IMR-90 (cell line): ENCODE measurements around the gene SECTM1. TPM values are rescaled to one million over a fixed set of nuclear protein-coding genes. Genes with fewer than 3 reads are reported as not detected.

Experiments used
- ATAC-seq: fragments of 200-7000 bp; cut with Tn5 transposase; 2 replicates; pipeline ENCODE4 v1.9.1; 2020; ENCODE audit warnings: low read depth, mild to moderate bottlenecking, moderate library complexity
- BruUV-seq: library from RNA; stranded (reverse); fragments of 400-500 nt; replicated peaks from 2 replicates; lab custom pipeline; 2021; lab: Mats Ljungman, UMichigan
- CTCF ChIA-PET: fragments of 300-600 bp; formaldehyde crosslinking; extraction: SDS; loops from one replicate; lab custom pipeline; 2021; ENCODE audit warnings: antibody characterized with exemption; lab: Yijun Ruan, JAX
- POLR2A ChIA-PET: fragments of 300-600 bp; sonication (Branson Sonifier 250); formaldehyde crosslinking; loops from one replicate; lab custom pipeline; 2022; ENCODE audit warnings: antibody characterized with exemption; ENCODE audit not compliant: unreplicated experiment; lab: Charles Lee
- DNase-seq: peaks from one replicate; pipeline ENCODE4 v3.0.0; 2013
- H2AFZ ChIP-seq: replicated peaks from 2 replicates; pipeline ENCODE3; 2013; ENCODE audit warnings: low read length, mild to moderate bottlenecking; ENCODE audit not compliant: poor library complexity
- H2AK5ac ChIP-seq: 2 replicates; pipeline ENCODE4 v1.6.1; 2013; ENCODE audit warnings: low read depth, low read length, inconsistent platforms
- H2AK9ac ChIP-seq: replicated peaks from 2 replicates; pipeline ENCODE3; 2013; ENCODE audit warnings: mild to moderate bottlenecking, low read depth, low read length, moderate library complexity; ENCODE audit not compliant: poor library complexity
- H2BK120ac ChIP-seq: 2 replicates; pipeline ENCODE4 v1.6.1; 2013; ENCODE audit warnings: low read depth, low read length, inconsistent platforms
- H2BK15ac ChIP-seq: 3 replicates; pipeline ENCODE4 v1.6.1; 2013; ENCODE audit warnings: low read depth, low read length, inconsistent platforms
- H2BK20ac ChIP-seq: 2 replicates; pipeline ENCODE4 v1.6.1; 2013; ENCODE audit warnings: low read depth, mild to moderate bottlenecking, inconsistent platforms, low read length, moderate library complexity
- H2BK5ac ChIP-seq: 2 replicates; pipeline ENCODE4 v1.6.1; 2013; ENCODE audit warnings: mild to moderate bottlenecking, low read depth, low read length, inconsistent platforms; ENCODE audit not compliant: poor library complexity, severe bottlenecking
- H3K14ac ChIP-seq: replicated peaks from 2 replicates; pipeline ENCODE4 v1.6.1; 2013; ENCODE audit warnings: low read depth, low read length, inconsistent platforms
- H3K18ac ChIP-seq: 2 replicates; pipeline ENCODE4 v1.6.1; 2013; ENCODE audit warnings: low read depth, low read length, control low read depth
- H3K23ac ChIP-seq: 2 replicates; pipeline ENCODE4 v1.6.1; 2013; ENCODE audit warnings: low read depth, low read length, inconsistent platforms
- H3K27ac ChIP-seq: 2 replicates; pipeline ENCODE4 v1.5.1; 2013; ENCODE audit warnings: mild to moderate bottlenecking, control low read depth, low read length; ENCODE audit not compliant: insufficient read depth
- H3K27me3 ChIP-seq: 2 replicates; pipeline ENCODE4 v1.6.1; 2013; ENCODE audit warnings: low read length; ENCODE audit not compliant: control insufficient read depth, insufficient read depth
- H3K36me3 ChIP-seq: 2 replicates; pipeline ENCODE4 v1.6.1; 2013; ENCODE audit warnings: low read length, mixed read lengths; ENCODE audit not compliant: control insufficient read depth, insufficient read depth
- H3K4ac ChIP-seq: 2 replicates; pipeline ENCODE4 v1.6.1; 2013; ENCODE audit warnings: low read depth, low read length, inconsistent platforms
- H3K4me1 ChIP-seq: 2 replicates; pipeline ENCODE4 v1.6.1; 2013; ENCODE audit warnings: low read length, mixed read lengths; ENCODE audit not compliant: control insufficient read depth, insufficient read depth
- H3K4me2 ChIP-seq: 2 replicates; pipeline ENCODE4 v1.6.1; 2013; ENCODE audit warnings: low read depth, mild to moderate bottlenecking, control low read depth, low read length, moderate library complexity
- H3K4me3 ChIP-seq: 2 replicates; pipeline ENCODE4 v1.5.1; 2013; ENCODE audit warnings: low read depth, mild to moderate bottlenecking, control low read depth, low read length, moderate library complexity; ENCODE audit not compliant: insufficient read depth
- H3K56ac ChIP-seq: 2 replicates; pipeline ENCODE4 v1.6.1; 2013; ENCODE audit warnings: low read length, inconsistent platforms; ENCODE audit not compliant: insufficient read depth; ENCODE audit errors: extremely low read depth
- H3K79me1 ChIP-seq, 2 experiments: 2 replicates each; pipeline ENCODE4 v1.6.1; 2013; ENCODE audit warnings: low read length in 2 of 2, inconsistent platforms in 1 of 2, low read depth in 1 of 2
- H3K9ac ChIP-seq: 2 replicates; pipeline ENCODE4 v1.6.1; 2013; ENCODE audit warnings: low read depth, low read length, control low read depth
- H3K9me1 ChIP-seq: 2 replicates; pipeline ENCODE4 v1.6.1; 2013; ENCODE audit warnings: low read length, inconsistent platforms; ENCODE audit not compliant: insufficient read depth
- H3K9me3 ChIP-seq: 2 replicates; pipeline ENCODE4 v1.6.1; 2013; ENCODE audit warnings: low read length; ENCODE audit not compliant: control insufficient read depth, insufficient read depth
- H4K20me1 ChIP-seq: 2 replicates; pipeline ENCODE4 v1.6.1; 2013; ENCODE audit warnings: low read length, inconsistent platforms; ENCODE audit not compliant: insufficient read depth
- H4K5ac ChIP-seq: 2 replicates; pipeline ENCODE4 v1.6.1; 2013; ENCODE audit warnings: mild to moderate bottlenecking, low read depth, low read length, control low read depth
- H4K8ac ChIP-seq, 2 experiments: 2 replicates each; pipeline ENCODE4 v1.6.1; 2013; ENCODE audit warnings: low read depth in 2 of 2, low read length in 2 of 2, control low read depth in 1 of 2, inconsistent platforms in 1 of 2
- H4K91ac ChIP-seq: 2 replicates; pipeline ENCODE4 v1.6.1; 2013; ENCODE audit warnings: low read depth, low read length, inconsistent platforms; ENCODE audit not compliant: insufficient read depth
- CEBPB ChIP-seq: IDR thresholded peaks from 2 replicates; pipeline ENCODE4 v1.6.1; 2012; ENCODE audit warnings: low read depth, low read length, improper control_type of control experiment
- CTCF ChIP-seq: conservative IDR thresholded peaks from 2 replicates; pipeline ENCODE4 v1.5.1; 2012; ENCODE audit warnings: mild to moderate bottlenecking, low read depth, low read length, improper control_type of control experiment
- ELK1 ChIP-seq: fragments of 150-350 bp; IDR thresholded peaks from 2 replicates; pipeline ENCODE4 v1.6.1; 2016; ENCODE audit warnings: low read depth, mild to moderate bottlenecking, low read length, moderate library complexity, borderline replicate concordance
- FOS ChIP-seq: fragments of 150-350 bp; IDR thresholded peaks from 2 replicates; pipeline ENCODE4 v1.6.1; 2016; ENCODE audit warnings: low read depth, low read length
- MAFK ChIP-seq: IDR thresholded peaks from 2 replicates; pipeline ENCODE4 v1.6.1; 2012; ENCODE audit warnings: low read depth, low read length, improper control_type of control experiment
- MAZ ChIP-seq: IDR thresholded peaks from 2 replicates; pipeline ENCODE4 v1.6.1; 2012; ENCODE audit warnings: low read depth, mild to moderate bottlenecking, low read length, improper control_type of control experiment, moderate library complexity, borderline replicate concordance
- MXI1 ChIP-seq: IDR thresholded peaks from 2 replicates; pipeline ENCODE4 v1.6.1; 2012; ENCODE audit warnings: low read depth, mild to moderate bottlenecking, low read length, moderate library complexity, borderline replicate concordance
- NFE2L2 ChIP-seq: fragments of 150-350 bp; IDR thresholded peaks from 2 replicates; pipeline ENCODE4 v1.6.1; 2016; ENCODE audit warnings: low read depth, mild to moderate bottlenecking, low read length
- POLR2A ChIP-seq: IDR thresholded peaks from 2 replicates; pipeline ENCODE4 v1.6.1; 2012; ENCODE audit warnings: mild to moderate bottlenecking, low read depth, low read length
- RAD21 ChIP-seq: IDR thresholded peaks from 2 replicates; pipeline ENCODE4 v1.6.1; 2012; ENCODE audit warnings: low read length, improper control_type of control experiment
- RCOR1 ChIP-seq: IDR thresholded peaks from 2 replicates; pipeline ENCODE4 v1.6.1; 2012; ENCODE audit warnings: mild to moderate bottlenecking, low read length, improper control_type of control experiment; ENCODE audit not compliant: insufficient replicate concordance
- RFX5 ChIP-seq: IDR thresholded peaks from 2 replicates; pipeline ENCODE4 v1.8.0; 2012; ENCODE audit warnings: low read depth, mild to moderate bottlenecking, low read length, moderate library complexity
- WGBS, 2 experiments: methylation state at CpG; one replicate each; pipeline versions ENCODE4 v1.1.5 to v1.1.7; 2013; ENCODE audit warnings: missing lambda C conversion rate in 2 of 2; ENCODE audit not compliant: insufficient read length in 1 of 2; ENCODE audit errors: extremely low coverage in 2 of 2; 5-methylcytosine and 5-hydroxymethylcytosine counted together
- dilution Hi-C: fragments of 300-500 bp; cut with HindIII; formaldehyde crosslinking; loops from one replicate; pipeline ENCODE4 v1.14.3; 2018; ENCODE audit warnings: low sequenced_read_pairs; ENCODE audit not compliant: unreplicated experiment
- in situ Hi-C: fragments of 300-500 bp; cut with MboI; formaldehyde crosslinking; loops from 3 replicates; pipeline ENCODE4 v1.14.3; 2019; ENCODE audit warnings: low sequenced_read_pairs, inconsistent platforms, mixed read lengths
- intact Hi-C: fragments of 100-400 bp; cut with micrococcal nuclease; formaldehyde crosslinking; loops from 2 replicates; pipeline ENCODE4 v1.10.0; 2022
- polyA plus RNA-seq, 3 experiments: library from polyadenylated mRNA; depleted of rRNA; stranded (reverse); fragments of >200 nt; gene quantifications; 2 replicates each; pipeline ENCODE4 v1.2.3, GENCODE V29; 2012; ENCODE audit warnings: low replicate concordance in 1 of 3
- total RNA-seq: library from RNA; depleted of rRNA; stranded (reverse); fragments of >200 nt; gene quantifications from 2 replicates; pipeline ENCODE4 v1.2.3, GENCODE V29; 2012
- TF ChIP-seq, protein P1 (sequence below): fragments of 150-350 bp; IDR thresholded peaks from 2 replicates; pipeline ENCODE4 v1.6.1; 2017; ENCODE audit warnings: mild to moderate bottlenecking, antibody characterized with exemption, low read length, low read depth

Gene SECTM1
- total and polyA plus RNA-seq, 2 of the 4 experiments (the other 2 are of a cell fraction) = 2.3 to 4.4 TPM

- Histone ChIP-seq H4K20me1 (no peaks in the 10 kb centered on the region; the same call in 1 of the 2 replicates), H3K14ac (peak overlapping the region; percentile 94), H2AFZ (peak overlapping the region; percentile 95), H2BK20ac (peak overlapping the region; percentile 92), H3K4ac (peak overlapping the region; percentile 97), H3K9me1 (peaks cover 13% of the 10 kb centered on the region), H4K91ac (peak overlapping the region; percentile 93), H3K27ac (peak overlapping the region; percentile 98), H3K9ac (peak overlapping the region; percentile 74), H2BK5ac (peak overlapping the region; percentile 99), H4K5ac (peak overlapping the region; percentile 95), H3K9me3 (no peaks in the 10 kb centered on the region), H3K36me3 (no peaks in the 10 kb centered on the region), H3K18ac (peak overlapping the region; percentile 91), H2AK5ac (peak overlapping the region; percentile 97), H3K4me1 (peaks cover 26% of the 10 kb centered on the region), H3K27me3 (no peaks in the 10 kb centered on the region), H3K56ac (peak overlapping the region; percentile 50), H3K79me1 (peaks cover 0 to 16% of the 10 kb centered on the region in 2 experiments; a peak in 2 of 4 replicates), H3K4me2 (peak overlapping the region; percentile 89), H4K8ac (peak overlapping the region; percentile 71 to 97), H2AK9ac (peak overlapping the region; percentile 95), H3K23ac (peak overlapping the region; percentile 95), H3K4me3 (peak overlapping the region; percentile 37), H2BK15ac (peak overlapping the region; percentile 91; the same call in 2 of the 3 replicates), H2BK120ac (peak overlapping the region; percentile 97)
- BruUV-seq = no TSS peak
- in situ Hi-C loops (no loop called here), dilution Hi-C loops (no loop called here), intact Hi-C loops (no loop called here)
- DNase-seq (peak; percentile 96), ATAC-seq (peak; percentile 82)
- ChIA-PET POLR2A (no interaction called here), CTCF (no interaction called here)
- WGBS, 2 experiments = 1% methylated on average over 15 of the region's 36 CpGs; no CpG with 5 or more reads in 1 of the 2 experiments
- TF ChIP-seq CEBPB (peak; percentile 29; the same call in 1 of the 2 replicates), ELK1 (peak; percentile 61; the same call in 1 of the 2 replicates), MXI1 (peak; percentile 12; the same call in 1 of the 2 replicates), MAFK (no peak), FOS (peak; percentile 31; the same call in 1 of the 2 replicates), RAD21 (no peak), RFX5 (no peak), CTCF (no peak; the same call in 1 of the 2 replicates), NFE2L2 (peak; percentile 17; the same call in 1 of the 2 replicates), RCOR1 (peak; percentile 6), MAZ (peak; percentile 60; the same call in 1 of the 2 replicates), POLR2A (peak; percentile 65)
- TF ChIP-seq, protein P1, sequence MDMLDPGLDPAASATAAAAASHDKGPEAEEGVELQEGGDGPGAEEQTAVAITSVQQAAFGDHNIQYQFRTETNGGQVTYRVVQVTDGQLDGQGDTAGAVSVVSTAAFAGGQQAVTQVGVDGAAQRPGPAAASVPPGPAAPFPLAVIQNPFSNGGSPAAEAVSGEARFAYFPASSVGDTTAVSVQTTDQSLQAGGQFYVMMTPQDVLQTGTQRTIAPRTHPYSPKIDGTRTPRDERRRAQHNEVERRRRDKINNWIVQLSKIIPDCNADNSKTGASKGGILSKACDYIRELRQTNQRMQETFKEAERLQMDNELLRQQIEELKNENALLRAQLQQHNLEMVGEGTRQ = no peak
These were observed 35.6 kb downstream of the SECTM1 start for GRCh38 chr17:82297714-82298537.
